ENCODE results near the gene MARVELD2.
"Not testable (repeated sequence)": the region's sequence is repeated elsewhere in the genome, so short reads cannot be mapped to it uniquely, and the experiment has no call there.

Gene MARVELD2, protein sequence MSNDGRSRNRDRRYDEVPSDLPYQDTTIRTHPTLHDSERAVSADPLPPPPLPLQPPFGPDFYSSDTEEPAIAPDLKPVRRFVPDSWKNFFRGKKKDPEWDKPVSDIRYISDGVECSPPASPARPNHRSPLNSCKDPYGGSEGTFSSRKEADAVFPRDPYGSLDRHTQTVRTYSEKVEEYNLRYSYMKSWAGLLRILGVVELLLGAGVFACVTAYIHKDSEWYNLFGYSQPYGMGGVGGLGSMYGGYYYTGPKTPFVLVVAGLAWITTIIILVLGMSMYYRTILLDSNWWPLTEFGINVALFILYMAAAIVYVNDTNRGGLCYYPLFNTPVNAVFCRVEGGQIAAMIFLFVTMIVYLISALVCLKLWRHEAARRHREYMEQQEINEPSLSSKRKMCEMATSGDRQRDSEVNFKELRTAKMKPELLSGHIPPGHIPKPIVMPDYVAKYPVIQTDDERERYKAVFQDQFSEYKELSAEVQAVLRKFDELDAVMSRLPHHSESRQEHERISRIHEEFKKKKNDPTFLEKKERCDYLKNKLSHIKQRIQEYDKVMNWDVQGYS

DNA sequence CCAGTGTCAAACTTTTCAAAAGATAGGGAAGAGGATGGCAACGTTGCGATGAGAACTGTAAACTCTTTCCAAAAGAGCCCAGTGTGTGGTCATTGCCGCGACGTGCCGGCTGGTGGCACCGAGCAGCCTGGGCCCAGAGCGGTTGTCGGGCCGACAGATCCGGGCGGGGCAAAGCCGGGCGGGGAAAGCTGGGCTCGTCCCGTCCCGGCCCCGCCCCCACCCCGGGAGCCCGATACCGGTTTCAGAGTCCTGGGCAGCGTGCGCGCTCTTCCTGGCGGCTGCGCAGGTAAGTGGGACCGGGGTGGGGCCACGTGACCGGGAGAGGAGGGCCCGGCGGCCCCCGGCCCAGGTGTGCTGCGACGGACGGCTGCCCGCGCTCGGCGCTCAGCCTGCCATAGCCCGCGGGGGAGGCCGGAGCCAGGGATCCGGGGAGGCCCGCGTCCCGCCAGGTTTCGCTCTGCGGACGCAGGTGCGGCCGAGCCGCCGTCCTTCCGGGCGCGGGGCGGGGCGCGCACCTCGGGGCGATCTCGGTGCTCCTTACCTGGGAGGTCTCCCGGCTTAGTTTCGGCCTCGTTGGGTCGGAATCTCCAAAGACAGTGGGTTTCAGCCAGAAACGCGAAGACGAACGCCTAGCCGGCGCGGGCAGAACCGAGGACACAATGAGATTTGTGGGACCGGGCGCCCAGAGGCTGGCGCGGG lies at the start of gene MARVELD2:
Gene MARVELD2, plus strand, starts transcription at position 232 of the 699 bp plus-strand sequence. CDS start 4,270 bp downstream, outside the sequence.
- no peaks in the 10 kb centered on the region for H3K9me3 ChIP-seq (ENCODE audit: control insufficient read depth, low read length)
- H3K27me3 ChIP-seq (replicated peaks; ENCODE audit: control insufficient read depth, insufficient read depth, low read length), result no peaks in the 10 kb centered on the region
- peak within 1 kb of the TSS; percentile 27 for H3K4me3 ChIP-seq (ENCODE audit: low read length)
- peak; percentile 81 for DNase-seq (ENCODE audit: low read depth)
- H3K4me1 ChIP-seq (ENCODE audit: control insufficient read depth, insufficient read depth, low read length), result no peaks in the 10 kb centered on the region
- H3K36me3 ChIP-seq (ENCODE audit: control insufficient read depth, insufficient read depth, low read length, severe bottlenecking), result peaks cover 45% of the 10 kb centered on the region
- no peak within 1 kb of the TSS for H3K9ac ChIP-seq (ENCODE audit: low read length)

DNA sequence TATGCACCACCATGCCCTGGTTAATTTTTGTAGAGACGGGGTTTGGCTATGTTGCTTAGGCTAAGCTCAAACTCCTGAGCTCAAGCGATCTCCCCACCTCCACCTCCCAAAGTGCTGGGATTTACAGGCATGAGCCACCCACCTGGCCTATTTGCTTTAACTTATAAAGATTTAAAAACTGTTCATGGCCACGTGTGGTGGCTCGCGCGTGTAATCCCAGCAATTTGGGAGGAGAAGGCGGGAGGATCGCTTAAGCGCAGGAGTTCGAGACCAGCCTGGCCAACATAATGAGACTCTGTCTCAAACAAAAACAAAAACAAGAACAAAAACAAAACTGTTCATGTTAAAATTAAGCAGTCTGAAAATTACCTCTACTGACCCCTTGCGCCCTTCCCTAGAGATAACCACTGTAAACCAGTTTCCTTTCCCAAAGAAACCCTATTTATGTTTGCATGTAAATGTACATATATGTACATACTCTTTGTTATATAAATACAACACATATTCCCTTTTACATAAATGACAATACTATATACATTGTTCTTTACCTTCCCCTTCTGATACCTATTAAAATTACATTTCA lies 47.1 kb upstream of the MARVELD2 start:
- Histone ChIP-seq H3K9ac (ENCODE audit: low read length) (peak overlapping the region; percentile 99), H3K4me3 (ENCODE audit: low read length) (peak overlapping the region; percentile 95)

DNA sequence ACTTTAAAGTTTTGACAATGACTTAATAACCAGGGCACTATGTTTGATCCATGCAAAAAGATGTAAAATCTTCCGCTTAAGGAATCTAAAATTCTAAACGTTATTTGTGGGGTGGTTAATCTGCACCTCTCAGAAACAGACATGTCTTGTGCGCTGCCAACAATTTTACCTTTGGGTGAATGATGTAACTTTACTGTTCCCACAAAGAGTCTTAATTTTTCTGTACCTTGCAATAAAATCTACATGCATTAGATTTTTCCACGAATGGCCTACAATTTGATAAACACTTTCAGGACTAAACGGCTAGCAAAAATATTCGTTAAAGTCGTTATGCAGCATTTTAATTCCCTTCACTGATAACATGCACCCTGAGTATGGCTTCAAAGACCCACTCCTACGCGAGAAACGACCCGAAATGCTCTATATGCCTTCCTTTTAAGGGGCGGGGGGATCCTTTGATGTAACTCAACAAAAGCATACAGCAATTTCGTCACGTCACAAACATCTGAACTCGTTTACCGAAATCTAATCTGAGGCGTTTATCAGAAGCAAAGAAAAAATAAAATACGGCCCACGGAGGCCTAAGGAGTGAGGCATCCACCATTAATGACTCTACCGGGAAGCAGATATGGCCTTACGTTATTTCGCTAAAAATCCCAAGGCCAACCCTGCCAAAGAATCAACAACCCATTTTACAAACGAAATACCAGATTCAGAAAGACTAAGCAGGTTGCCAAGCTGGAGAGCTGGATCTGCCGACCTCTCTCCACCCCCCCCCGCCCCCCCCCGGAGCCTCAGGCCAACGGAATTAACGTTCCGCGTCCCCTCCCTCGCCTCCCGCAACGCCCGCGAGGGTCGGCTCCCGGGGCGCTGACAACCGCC lies 46.2 kb upstream of the MARVELD2 start:
- peak; percentile 72 for DNase-seq (ENCODE audit: low read depth)
- Histone ChIP-seq H3K4me1 (ENCODE audit: control insufficient read depth, insufficient read depth, low read length) (peaks cover 24% of the 10 kb centered on the region), H3K27me3 (replicated peaks; ENCODE audit: control insufficient read depth, insufficient read depth, low read length) (no peaks in the 10 kb centered on the region), H3K9me3 (ENCODE audit: control insufficient read depth, low read length) (no peaks in the 10 kb centered on the region), H3K9ac (ENCODE audit: low read length) (peak overlapping the region; percentile 99), H3K4me3 (ENCODE audit: low read length) (peak overlapping the region; percentile 95), H3K36me3 (ENCODE audit: control insufficient read depth, insufficient read depth, low read length, severe bottlenecking) (peaks cover 23% of the 10 kb centered on the region)

More for the DNA sequence above, 47.1 kb upstream of the MARVELD2 start:
- no peaks in the 10 kb centered on the region for H3K9me3 ChIP-seq (ENCODE audit: control insufficient read depth, low read length)
- no peaks in the 10 kb centered on the region for H3K27me3 ChIP-seq (replicated peaks; ENCODE audit: control insufficient read depth, insufficient read depth, low read length)
- peaks cover 24% of the 10 kb centered on the region for H3K4me1 ChIP-seq (ENCODE audit: control insufficient read depth, insufficient read depth, low read length)
- H3K36me3 ChIP-seq (ENCODE audit: control insufficient read depth, insufficient read depth, low read length, severe bottlenecking), result peaks cover 29% of the 10 kb centered on the region
- no peak for DNase-seq (ENCODE audit: low read depth)

DNA sequence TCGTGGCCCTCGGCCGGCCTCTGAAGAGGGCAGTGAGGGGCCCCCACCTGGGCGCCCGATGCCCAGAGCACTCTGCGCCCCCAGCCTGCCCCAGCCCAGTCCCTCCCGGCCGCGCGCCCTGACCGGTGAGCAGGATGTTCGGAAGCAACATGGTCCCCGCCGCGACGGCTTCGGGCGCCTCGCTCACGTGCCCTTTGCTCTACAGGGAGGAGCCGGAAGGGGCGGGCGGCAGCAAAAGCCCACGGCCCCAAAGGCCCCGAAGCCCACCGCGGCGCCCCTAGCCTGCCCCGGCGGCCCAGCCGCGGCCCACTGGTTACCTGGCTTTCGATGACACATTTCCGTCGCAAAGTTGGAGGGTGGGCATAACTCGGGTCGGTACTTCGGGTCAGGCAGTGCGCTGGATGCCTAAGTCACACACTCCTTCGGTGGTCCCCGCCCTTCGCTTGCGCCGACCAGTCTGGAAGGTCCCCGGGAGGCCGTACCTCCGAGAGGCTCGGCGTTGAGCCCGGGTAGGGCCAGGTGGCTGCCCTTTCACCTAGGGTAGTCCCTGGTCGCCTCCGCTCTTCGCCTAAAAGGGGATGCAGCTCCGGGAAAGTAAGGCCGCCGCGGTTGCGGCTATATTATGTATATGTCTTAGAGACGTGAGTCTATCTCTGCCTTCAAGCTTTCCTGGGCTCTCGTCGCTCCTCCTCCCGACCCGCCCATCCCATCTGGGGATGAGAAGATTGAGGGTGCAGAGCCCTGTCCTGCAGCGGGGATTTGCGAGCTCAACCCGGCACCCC lies 45.4 kb upstream of the MARVELD2 start, which contains the start of the genes AK6, RAD17 and TAF9:
Gene AK6, minus strand, starts transcription at position 181 of the 782 bp plus-strand sequence. Its CDS starts 30 bp downstream, at position 151.
Gene RAD17, plus strand, starts transcription at position 479 of the 782 bp plus-strand sequence. CDS start 2,391 bp downstream, outside the sequence.
Gene TAF9, minus strand, starts transcription at position 181 of the 782 bp plus-strand sequence. CDS start 3,783 bp downstream, outside the sequence.
- H3K4me3 ChIP-seq (ENCODE audit: low read length), result peak within 1 kb of the TSS; percentile 95
- peak within 1 kb of the TSS; percentile 99 for H3K9ac ChIP-seq (ENCODE audit: low read length)
- peaks cover 26% of the 10 kb centered on the region for H3K36me3 ChIP-seq (ENCODE audit: control insufficient read depth, insufficient read depth, low read length, severe bottlenecking)
- peaks cover 24% of the 10 kb centered on the region for H3K4me1 ChIP-seq (ENCODE audit: control insufficient read depth, insufficient read depth, low read length)
- no peaks in the 10 kb centered on the region for H3K27me3 ChIP-seq (replicated peaks; ENCODE audit: control insufficient read depth, insufficient read depth, low read length)
- DNase-seq (ENCODE audit: low read depth), result peak; percentile 95
- H3K9me3 ChIP-seq (ENCODE audit: control insufficient read depth, low read length), result no peaks in the 10 kb centered on the region

DNA sequence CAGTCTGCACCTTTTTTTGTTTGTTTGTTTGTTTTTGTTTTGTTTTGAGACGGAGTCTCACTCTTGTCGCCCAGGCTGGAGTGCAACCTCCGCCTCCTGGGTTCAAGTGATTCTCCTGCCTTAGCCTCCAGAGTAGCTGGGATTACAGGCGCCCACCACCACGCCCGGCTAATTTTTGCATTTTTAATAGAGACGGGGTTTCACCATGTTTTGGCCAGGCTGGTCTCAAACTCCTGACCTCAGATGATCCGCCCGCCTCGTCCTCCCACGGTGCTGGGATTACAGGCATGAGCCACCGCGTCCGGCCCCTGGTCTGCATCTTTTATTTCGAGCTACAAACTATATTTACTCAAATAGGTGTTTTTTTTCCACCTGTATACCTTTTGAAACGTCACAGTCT lies 44.6 kb upstream of the MARVELD2 start:
- peaks cover 27% of the 10 kb centered on the region for H3K36me3 ChIP-seq (ENCODE audit: control insufficient read depth, insufficient read depth, low read length, severe bottlenecking)
- H3K4me3 ChIP-seq (ENCODE audit: low read length), result peak overlapping the region; percentile 95
- not testable (repeated sequence) for H3K9me3 ChIP-seq (ENCODE audit: control insufficient read depth, low read length); H3K27me3 ChIP-seq (replicated peaks; ENCODE audit: control insufficient read depth, insufficient read depth, low read length); DNase-seq (ENCODE audit: low read depth)
- peaks cover 24% of the 10 kb centered on the region for H3K4me1 ChIP-seq (ENCODE audit: control insufficient read depth, insufficient read depth, low read length)
- peak overlapping the region; percentile 99 for H3K9ac ChIP-seq (ENCODE audit: low read length)

DNA sequence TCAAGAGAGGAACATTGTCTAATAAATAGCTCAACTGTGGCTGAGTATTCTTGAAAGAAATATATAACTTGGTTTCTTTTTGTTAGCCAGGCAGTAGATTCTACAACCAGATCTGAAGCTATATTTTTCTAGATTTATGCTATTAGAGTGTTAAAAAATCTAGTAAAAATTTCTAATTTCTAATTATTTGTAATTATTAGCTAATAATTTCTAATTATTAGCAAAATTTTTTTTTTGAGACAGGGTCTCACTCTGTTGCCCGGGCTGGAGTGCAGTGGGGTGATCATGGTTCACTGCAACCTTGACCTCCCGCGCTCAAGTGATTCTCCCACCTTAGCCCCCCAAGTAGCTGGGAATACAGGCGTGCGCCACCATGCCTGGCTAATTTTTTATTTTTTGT lies 42.5 kb upstream of the MARVELD2 start:
- no peak for DNase-seq (ENCODE audit: low read depth)
- Histone ChIP-seq H3K9ac (ENCODE audit: low read length) (no peak overlapping the region), H3K4me3 (ENCODE audit: low read length) (no peak overlapping the region), H3K4me1 (ENCODE audit: control insufficient read depth, insufficient read depth, low read length) (peaks cover 23% of the 10 kb centered on the region), H3K36me3 (ENCODE audit: control insufficient read depth, insufficient read depth, low read length, severe bottlenecking) (peaks cover 25% of the 10 kb centered on the region), H3K9me3 (ENCODE audit: control insufficient read depth, low read length) (no peaks in the 10 kb centered on the region), H3K27me3 (replicated peaks; ENCODE audit: control insufficient read depth, insufficient read depth, low read length) (no peaks in the 10 kb centered on the region)

DNA sequence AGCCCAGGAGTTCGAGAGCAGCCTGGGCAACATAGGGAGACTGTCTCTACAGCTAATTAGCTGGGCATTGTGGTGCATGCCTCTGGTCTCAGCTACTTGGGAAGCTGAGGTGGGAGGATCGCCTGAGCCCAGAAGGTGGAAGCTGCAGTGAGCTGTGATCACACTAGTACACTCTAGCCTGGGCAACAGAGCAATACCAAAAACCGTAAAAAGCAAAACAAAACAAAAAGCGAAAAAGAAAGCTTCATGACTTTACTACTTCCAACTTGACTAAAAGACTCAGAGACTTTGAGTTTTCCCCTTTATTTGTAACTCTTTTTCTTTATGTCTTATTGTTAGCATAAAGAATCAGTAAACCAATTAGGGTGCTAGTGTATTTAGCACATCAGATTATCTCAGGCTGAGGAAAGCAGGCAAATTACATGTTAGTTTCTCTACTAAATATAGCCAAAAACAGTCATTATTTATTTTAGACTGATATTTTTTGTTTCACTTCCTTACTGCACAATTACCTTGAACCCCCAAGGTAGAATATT lies 39.9 kb upstream of the MARVELD2 start:
- Histone ChIP-seq H3K36me3 (ENCODE audit: control insufficient read depth, insufficient read depth, low read length, severe bottlenecking) (peaks cover 38% of the 10 kb centered on the region), H3K4me1 (ENCODE audit: control insufficient read depth, insufficient read depth, low read length) (peaks cover 14% of the 10 kb centered on the region), H3K9me3 (ENCODE audit: control insufficient read depth, low read length) (no peaks in the 10 kb centered on the region), H3K4me3 (ENCODE audit: low read length) (no peak overlapping the region), H3K27me3 (replicated peaks; ENCODE audit: control insufficient read depth, insufficient read depth, low read length) (no peaks in the 10 kb centered on the region), H3K9ac (ENCODE audit: low read length) (no peak overlapping the region)
- DNase-seq (ENCODE audit: low read depth), result no peak

DNA sequence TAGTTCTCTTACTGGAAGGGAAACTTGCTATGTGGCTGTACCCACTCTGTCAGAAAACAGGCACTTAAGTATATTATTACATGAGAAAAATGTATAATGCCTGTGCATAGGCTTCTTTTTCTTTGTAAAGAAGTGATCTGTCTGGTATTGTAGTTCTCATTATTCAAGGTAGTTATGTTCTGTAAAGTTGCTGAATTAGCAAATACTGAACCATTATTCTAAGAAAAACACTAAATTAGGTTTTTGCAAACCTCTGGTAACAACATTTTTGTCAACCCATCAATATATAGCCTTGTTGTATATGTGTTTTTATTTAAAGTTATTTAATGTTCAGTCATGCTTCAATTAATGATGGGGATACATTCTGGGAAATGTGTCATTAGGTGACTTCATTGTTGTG lies 36.5 kb upstream of the MARVELD2 start:
- DNase-seq (ENCODE audit: low read depth), result no peak
- Histone ChIP-seq H3K4me3 (ENCODE audit: low read length) (no peak overlapping the region), H3K27me3 (replicated peaks; ENCODE audit: control insufficient read depth, insufficient read depth, low read length) (no peaks in the 10 kb centered on the region), H3K9me3 (ENCODE audit: control insufficient read depth, low read length) (no peaks in the 10 kb centered on the region), H3K9ac (ENCODE audit: low read length) (no peak overlapping the region), H3K4me1 (ENCODE audit: control insufficient read depth, insufficient read depth, low read length) (no peaks in the 10 kb centered on the region), H3K36me3 (ENCODE audit: control insufficient read depth, insufficient read depth, low read length, severe bottlenecking) (peaks cover 67% of the 10 kb centered on the region)

DNA sequence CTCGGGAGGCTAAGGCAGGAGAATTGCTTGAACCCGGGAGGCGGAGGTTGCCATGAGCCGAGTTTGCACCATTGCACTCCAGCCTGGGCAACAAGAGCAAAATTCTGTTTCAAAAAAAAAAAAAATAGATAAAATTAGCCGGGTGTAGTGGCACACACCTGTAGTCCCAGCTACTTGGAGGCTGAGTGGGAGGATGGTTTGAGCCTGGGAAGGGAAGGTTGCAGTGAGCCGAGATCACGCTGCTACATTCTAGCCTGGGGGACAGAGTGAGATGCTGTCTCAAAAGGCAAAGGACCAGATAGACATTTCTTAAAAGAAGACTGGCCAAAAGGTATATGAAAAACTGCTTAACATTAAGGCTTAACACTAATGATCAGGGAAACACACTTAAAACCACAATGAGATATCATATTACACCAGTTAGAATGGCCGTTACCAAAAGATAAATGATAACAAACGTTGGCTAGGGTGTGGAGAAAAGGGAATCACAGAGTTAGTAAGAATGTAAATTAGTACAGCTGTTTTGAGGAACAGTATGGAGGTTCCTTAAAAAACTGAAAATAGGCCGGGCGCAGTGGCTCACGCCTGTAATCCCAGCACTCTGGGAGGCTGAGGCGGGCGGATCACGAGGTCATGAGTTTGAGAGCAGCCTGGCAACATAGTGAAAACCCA lies 10.1 kb upstream of the MARVELD2 start:
- Histone ChIP-seq H3K4me3 (ENCODE audit: low read length) (no peak overlapping the region), H3K36me3 (ENCODE audit: control insufficient read depth, insufficient read depth, low read length, severe bottlenecking) (peaks cover 51% of the 10 kb centered on the region), H3K27me3 (replicated peaks; ENCODE audit: control insufficient read depth, insufficient read depth, low read length) (no peaks in the 10 kb centered on the region), H3K9ac (ENCODE audit: low read length) (no peak overlapping the region), H3K4me1 (ENCODE audit: control insufficient read depth, insufficient read depth, low read length) (no peaks in the 10 kb centered on the region), H3K9me3 (ENCODE audit: control insufficient read depth, low read length) (no peaks in the 10 kb centered on the region)
- DNase-seq (ENCODE audit: low read depth), result no peak
